DND-41 (cell line): ENCODE measurements around the gene INSC.
A peak's percentile ranks its signal among the peaks of the same experiment; 100 is the strongest.

Source experiments
- ATAC-seq: fragments of 200-7000 bp; cut with Tn5 transposase; 3 replicates; pipeline ENCODE4 v1.9.1; 2021; ENCODE audit warnings: low read depth; ENCODE audit not compliant: insufficient read depth
- DNase-seq: peaks from one replicate; pipeline ENCODE4 v3.0.0-alpha.2; 2020
- H2AFZ ChIP-seq: 2 replicates; pipeline ENCODE4 v1.6.0; 2012; ENCODE audit warnings: low read depth, low read length
- H3K27ac ChIP-seq: 2 replicates; pipeline ENCODE4 v1.5.1; 2012; ENCODE audit warnings: low read length, inconsistent platforms
- H3K27me3 ChIP-seq: fragments of 200-600 bp; sonication (generic); 2 replicates; pipeline ENCODE4 v1.6.0; 2012; ENCODE audit warnings: low read length, mild to moderate bottlenecking, inconsistent platforms; ENCODE audit not compliant: insufficient read depth, poor library complexity
- H3K36me3 ChIP-seq: 2 replicates; pipeline ENCODE4 v1.5.1; 2012; ENCODE audit warnings: low read length, inconsistent platforms; ENCODE audit not compliant: insufficient read depth
- H3K4me1 ChIP-seq: 2 replicates; pipeline ENCODE4 v1.5.1; 2012; ENCODE audit warnings: mild to moderate bottlenecking, low read length; ENCODE audit not compliant: insufficient read depth
- H3K4me2 ChIP-seq: 2 replicates; pipeline ENCODE4 v1.6.0; 2012; ENCODE audit warnings: mild to moderate bottlenecking, moderate library complexity, low read length, inconsistent platforms; ENCODE audit not compliant: insufficient read depth
- H3K4me3 ChIP-seq, 2 experiments: fragments of 200-600 bp in 1 of 2; shearing (Covaris generic) in 1 of 2; 2 replicates each; pipeline ENCODE4 v1.5.1; 2012 to 2016; ENCODE audit warnings: inconsistent platforms in 2 of 2, low read length in 2 of 2, mild to moderate bottlenecking in 2 of 2, low read depth in 1 of 2, moderate library complexity in 1 of 2
- H3K79me2 ChIP-seq: 2 replicates; pipeline ENCODE4 v1.6.0; 2012; ENCODE audit warnings: low read length, inconsistent platforms; ENCODE audit not compliant: insufficient read depth
- H3K9ac ChIP-seq: 2 replicates; pipeline ENCODE4 v1.6.0; 2012; ENCODE audit warnings: low read depth, mild to moderate bottlenecking, inconsistent platforms, low read length, moderate library complexity
- H3K9me3 ChIP-seq: 2 replicates; pipeline ENCODE4 v1.5.1; 2012; ENCODE audit warnings: low read length, moderate library complexity, mild to moderate bottlenecking, inconsistent platforms; ENCODE audit not compliant: insufficient read depth, severe bottlenecking
- H4K20me1 ChIP-seq: 2 replicates; pipeline ENCODE4 v1.6.0; 2012; ENCODE audit warnings: low read length; ENCODE audit not compliant: insufficient read depth
- EZH2 ChIP-seq: IDR thresholded peaks from 3 replicates; pipeline ENCODE4 v1.6.1; 2012; ENCODE audit warnings: borderline replicate concordance, low read depth, mild to moderate bottlenecking, moderate library complexity, low read length, inconsistent platforms; ENCODE audit not compliant: severe bottlenecking
- TF ChIP-seq, protein P1 (sequence below): IDR thresholded peaks from 2 replicates; pipeline ENCODE4 v1.5.1; 2012; ENCODE audit warnings: borderline replicate concordance, low read length, moderate library complexity, mild to moderate bottlenecking; ENCODE audit not compliant: poor library complexity, severe bottlenecking; ENCODE audit errors: extremely low read depth

Gene INSC

DNA sequence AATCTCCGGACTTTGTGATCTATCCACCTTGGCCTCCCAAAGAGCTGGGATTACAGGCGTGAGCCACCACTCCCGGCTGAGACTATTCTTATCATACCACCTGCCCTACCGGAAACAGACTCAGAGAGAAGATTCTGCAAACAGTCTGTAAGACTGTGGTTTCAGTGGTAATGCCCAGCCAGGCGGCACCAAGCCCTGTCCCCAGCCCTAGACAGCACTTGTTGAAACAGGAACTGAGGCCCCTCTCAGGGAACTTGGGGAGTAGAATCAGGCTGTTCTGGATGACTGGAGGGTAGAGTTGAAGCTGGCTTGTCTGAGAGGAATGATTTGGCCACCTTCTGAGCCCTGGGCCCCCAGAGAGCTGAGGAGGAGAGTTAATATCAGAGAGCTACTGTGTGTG lies 1.3 kb upstream of the INSC start:
- TF ChIP-seq EZH2 = no peak
- TF ChIP-seq, protein P1, sequence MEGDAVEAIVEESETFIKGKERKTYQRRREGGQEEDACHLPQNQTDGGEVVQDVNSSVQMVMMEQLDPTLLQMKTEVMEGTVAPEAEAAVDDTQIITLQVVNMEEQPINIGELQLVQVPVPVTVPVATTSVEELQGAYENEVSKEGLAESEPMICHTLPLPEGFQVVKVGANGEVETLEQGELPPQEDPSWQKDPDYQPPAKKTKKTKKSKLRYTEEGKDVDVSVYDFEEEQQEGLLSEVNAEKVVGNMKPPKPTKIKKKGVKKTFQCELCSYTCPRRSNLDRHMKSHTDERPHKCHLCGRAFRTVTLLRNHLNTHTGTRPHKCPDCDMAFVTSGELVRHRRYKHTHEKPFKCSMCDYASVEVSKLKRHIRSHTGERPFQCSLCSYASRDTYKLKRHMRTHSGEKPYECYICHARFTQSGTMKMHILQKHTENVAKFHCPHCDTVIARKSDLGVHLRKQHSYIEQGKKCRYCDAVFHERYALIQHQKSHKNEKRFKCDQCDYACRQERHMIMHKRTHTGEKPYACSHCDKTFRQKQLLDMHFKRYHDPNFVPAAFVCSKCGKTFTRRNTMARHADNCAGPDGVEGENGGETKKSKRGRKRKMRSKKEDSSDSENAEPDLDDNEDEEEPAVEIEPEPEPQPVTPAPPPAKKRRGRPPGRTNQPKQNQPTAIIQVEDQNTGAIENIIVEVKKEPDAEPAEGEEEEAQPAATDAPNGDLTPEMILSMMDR = no peak
- Histone ChIP-seq H3K36me3 (no peaks in the 10 kb centered on the region), H4K20me1 (no peaks in the 10 kb centered on the region), H3K79me2 (no peaks in the 10 kb centered on the region), H3K27me3 (peaks cover 16% of the 10 kb centered on the region), H2AFZ (no peak overlapping the region), H3K9me3 (no peaks in the 10 kb centered on the region), H3K27ac (no peak overlapping the region), H3K4me1 (no peaks in the 10 kb centered on the region), H3K4me3 (no peak overlapping the region), H3K9ac (no peak overlapping the region), H3K4me2 (no peak overlapping the region)
- DNase-seq = peak; percentile 32
- peak; percentile 86 for ATAC-seq

DNA sequence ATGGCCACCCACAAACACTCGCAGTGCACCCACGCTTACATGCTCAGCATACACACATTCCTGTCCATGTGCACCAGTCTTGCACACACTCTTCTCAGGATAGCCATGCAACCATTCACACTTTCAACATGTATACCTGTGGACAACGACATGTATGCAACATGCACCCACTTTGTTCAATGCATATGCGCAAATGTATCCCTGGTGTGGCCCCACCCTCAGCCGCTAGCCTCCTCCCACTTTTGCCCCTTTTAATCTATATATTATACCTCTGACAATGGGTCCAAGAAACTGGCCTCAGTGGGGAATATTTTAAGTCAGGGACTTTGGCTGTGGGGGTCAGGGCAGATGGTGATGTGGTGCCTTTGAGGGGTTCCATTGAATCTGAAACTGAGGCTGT lies 963 bp downstream of the INSC start:
- H3K9me3 ChIP-seq = no peaks in the 10 kb centered on the region
- H3K4me1 ChIP-seq = no peaks in the 10 kb centered on the region
- H3K27me3 ChIP-seq = peaks cover 16% of the 10 kb centered on the region
- DNase-seq = no peak
- TF ChIP-seq, protein P1 = no peak
- TF ChIP-seq EZH2 = no peak
- no peak overlapping the region for H2AFZ ChIP-seq
- no peak overlapping the region for H3K9ac ChIP-seq
- no peak overlapping the region for H3K4me3 ChIP-seq
- no peaks in the 10 kb centered on the region for H3K79me2 ChIP-seq
- H3K27ac ChIP-seq = no peak overlapping the region
- H4K20me1 ChIP-seq = no peaks in the 10 kb centered on the region
- no peak overlapping the region for H3K4me2 ChIP-seq
- ATAC-seq = no peak
- no peaks in the 10 kb centered on the region for H3K36me3 ChIP-seq

DNA sequence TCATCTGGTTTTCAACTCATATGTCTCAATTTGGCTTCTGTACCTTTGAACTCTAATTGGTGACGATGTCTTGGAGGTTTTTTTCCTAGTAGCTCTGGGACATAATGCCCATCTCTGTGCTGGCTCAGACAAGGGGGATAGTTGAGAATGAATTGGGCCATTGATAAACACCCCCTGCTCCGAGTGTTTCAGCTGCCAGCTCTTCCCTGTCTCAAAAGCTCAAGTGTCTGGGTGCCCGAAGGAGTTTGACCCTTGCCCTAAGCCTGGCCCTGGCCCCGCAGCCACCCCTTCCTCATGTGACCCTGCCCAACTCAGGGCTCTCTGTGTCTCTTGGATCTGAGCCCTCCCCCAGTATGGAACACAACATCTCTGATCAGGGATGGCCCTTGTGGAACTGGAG lies 3.0 kb downstream of the INSC start:
- Histone ChIP-seq H3K36me3 (no peaks in the 10 kb centered on the region), H3K27me3 (peaks cover 21% of the 10 kb centered on the region), H3K4me2 (no peak overlapping the region), H3K79me2 (no peaks in the 10 kb centered on the region), H2AFZ (no peak overlapping the region), H3K4me3 (no peak overlapping the region), H3K4me1 (no peaks in the 10 kb centered on the region), H4K20me1 (no peaks in the 10 kb centered on the region), H3K27ac (no peak overlapping the region), H3K9me3 (no peaks in the 10 kb centered on the region), H3K9ac (no peak overlapping the region)
- no peak for TF ChIP-seq EZH2
- TF ChIP-seq, protein P1 = no peak
- DNase-seq (no peak), ATAC-seq (no peak)

DNA sequence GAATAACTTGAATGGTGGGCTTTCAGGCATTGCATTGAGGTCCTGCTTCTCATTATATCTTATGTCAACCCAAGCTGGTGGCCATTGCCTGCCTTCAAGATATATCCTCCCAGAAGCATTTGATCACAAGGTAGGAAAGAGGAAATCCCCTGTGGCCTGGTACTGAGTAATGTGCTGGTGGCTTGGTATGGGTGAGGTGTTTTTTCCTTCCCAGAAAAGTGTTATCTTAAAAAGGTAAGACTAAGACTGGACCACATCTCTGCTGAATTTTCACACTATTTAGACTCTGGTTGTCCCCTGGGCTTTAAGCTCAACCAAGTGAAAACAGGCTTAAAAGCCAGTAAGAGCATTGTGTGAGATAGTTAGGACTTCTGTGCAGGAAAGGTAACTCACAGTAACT lies 3.7 kb downstream of the INSC start:
- no peak for ATAC-seq
- H3K9ac ChIP-seq = no peak overlapping the region
- no peak overlapping the region for H3K4me3 ChIP-seq

More for the DNA sequence above, 3.7 kb downstream of the INSC start:
- H3K4me2 ChIP-seq = no peak overlapping the region
- TF ChIP-seq, protein P1 = no peak
- TF ChIP-seq EZH2 = no peak
- no peak for DNase-seq
- H3K79me2 ChIP-seq = no peaks in the 10 kb centered on the region
- no peaks in the 10 kb centered on the region for H3K9me3 ChIP-seq
- H3K27me3 ChIP-seq = peaks cover 21% of the 10 kb centered on the region
- no peak overlapping the region for H3K27ac ChIP-seq
- H3K36me3 ChIP-seq = no peaks in the 10 kb centered on the region
- no peaks in the 10 kb centered on the region for H4K20me1 ChIP-seq
- H3K4me1 ChIP-seq = no peaks in the 10 kb centered on the region
- no peak overlapping the region for H2AFZ ChIP-seq
